Activated T-cell treated with anti-CD3 and anti-CD28 coated beads, Interleukin-2, amount 50 U/mL, for 24 hours (primary cell): ENCODE measurements around the gene FBXW12.
"Not testable (repeated sequence)": the region's sequence is repeated elsewhere in the genome, so short reads cannot be mapped to it uniquely, and the experiment has no call there.

Experiments
- DNase-seq: peaks from one replicate; pipeline ENCODE4 v3.0.0-alpha.2; 2020
- H3K27ac Mint-ChIP-seq: 2 replicates; pipeline ENCODE4 v1.8.0; 2020; ENCODE audit warnings: mild to moderate bottlenecking, mixed read lengths
- H3K27me3 Mint-ChIP-seq: 2 replicates; pipeline ENCODE4 v1.8.0; 2020; ENCODE audit warnings: mixed read lengths
- H3K36me3 Mint-ChIP-seq: 2 replicates; pipeline ENCODE4 v1.8.0; 2020; ENCODE audit warnings: low read depth, mixed read lengths
- H3K4me1 Mint-ChIP-seq: 2 replicates; pipeline ENCODE4 v1.8.0; 2020; ENCODE audit warnings: low read depth, mixed read lengths
- H3K4me3 Mint-ChIP-seq: 2 replicates; pipeline ENCODE4 v1.8.0; 2020; ENCODE audit warnings: mild to moderate bottlenecking, moderate library complexity, mixed read lengths
- H3K9me3 Mint-ChIP-seq: 2 replicates; pipeline ENCODE4 v1.8.0; 2020; ENCODE audit warnings: mixed read lengths

The FBXW12 gene

GRCh38 chr3:48400824-48401433 is 28.9 kb downstream of the FBXW12 start:
- Mint-ChIP-seq H3K27ac (no peak overlapping the region), H3K4me1 (no peaks in the 10 kb centered on the region), H3K36me3 (no peaks in the 10 kb centered on the region)

GRCh38 chr3:48401434-48401901 is 29.4 kb downstream of the FBXW12 start:
- DNase-seq, H3K27ac Mint-ChIP-seq, H3K36me3 Mint-ChIP-seq, H3K4me3 Mint-ChIP-seq, H3K27me3 Mint-ChIP-seq, H3K4me1 Mint-ChIP-seq, H3K9me3 Mint-ChIP-seq: not testable (repeated sequence)

More at GRCh38 chr3:48400824-48401433, 28.9 kb downstream of the FBXW12 start:
- Mint-ChIP-seq H3K9me3 (no peaks in the 10 kb centered on the region), H3K4me3 (no peak overlapping the region), H3K27me3 (no peaks in the 10 kb centered on the region)
- peak; percentile 60 for DNase-seq

- Mint-ChIP-seq H3K4me3 (no peak overlapping the region), H3K4me1 (no peaks in the 10 kb centered on the region), H3K9me3 (no peaks in the 10 kb centered on the region), H3K27ac (no peak overlapping the region), H3K36me3 (no peaks in the 10 kb centered on the region), H3K27me3 (no peaks in the 10 kb centered on the region)
- DNase-seq = no peak
Measured at GRCh38 chr3:48402281-48402732, 30.3 kb downstream of the FBXW12 start.

GRCh38 chr3:48402907-48403306 is 30.9 kb downstream of the FBXW12 start:
- Mint-ChIP-seq H3K27ac (no peak overlapping the region), H3K9me3 (no peaks in the 10 kb centered on the region), H3K4me1 (no peaks in the 10 kb centered on the region), H3K36me3 (no peaks in the 10 kb centered on the region), H3K4me3 (no peak overlapping the region), H3K27me3 (no peaks in the 10 kb centered on the region)
- no peak for DNase-seq

- no peak overlapping the region for H3K27ac Mint-ChIP-seq
- no peaks in the 10 kb centered on the region for H3K36me3 Mint-ChIP-seq
- no peak overlapping the region for H3K4me3 Mint-ChIP-seq
- no peaks in the 10 kb centered on the region for H3K9me3 Mint-ChIP-seq
- H3K4me1 Mint-ChIP-seq = no peaks in the 10 kb centered on the region
- H3K27me3 Mint-ChIP-seq = no peaks in the 10 kb centered on the region
- DNase-seq = peak; percentile 19
Measured at GRCh38 chr3:48403533-48404439, 31.8 kb downstream of the FBXW12 start.

- DNase-seq = peak; percentile 20
- no peaks in the 10 kb centered on the region for H3K27me3 Mint-ChIP-seq
- no peak overlapping the region for H3K4me3 Mint-ChIP-seq
- H3K4me1 Mint-ChIP-seq = no peaks in the 10 kb centered on the region
- no peaks in the 10 kb centered on the region for H3K9me3 Mint-ChIP-seq
- no peak overlapping the region for H3K27ac Mint-ChIP-seq
- H3K36me3 Mint-ChIP-seq = no peaks in the 10 kb centered on the region
Measured at GRCh38 chr3:48404440-48405342, 32.7 kb downstream of the FBXW12 start.

- Mint-ChIP-seq H3K36me3 (no peaks in the 10 kb centered on the region), H3K27ac (no peak overlapping the region), H3K27me3 (no peaks in the 10 kb centered on the region), H3K9me3 (no peaks in the 10 kb centered on the region), H3K4me1 (no peaks in the 10 kb centered on the region), H3K4me3 (no peak overlapping the region)
- DNase-seq = peak; percentile 22
Measured at GRCh38 chr3:48405343-48405881, 33.4 kb downstream of the FBXW12 start.

GRCh38 chr3:48405971-48406370 is 34.0 kb downstream of the FBXW12 start:
- no peaks in the 10 kb centered on the region for H3K36me3 Mint-ChIP-seq
- no peak overlapping the region for H3K4me3 Mint-ChIP-seq
- no peaks in the 10 kb centered on the region for H3K9me3 Mint-ChIP-seq
- H3K4me1 Mint-ChIP-seq = no peaks in the 10 kb centered on the region
- DNase-seq = peak; percentile 17
- H3K27me3 Mint-ChIP-seq = no peaks in the 10 kb centered on the region
- H3K27ac Mint-ChIP-seq = no peak overlapping the region

GRCh38 chr3:48406443-48407431 is 34.7 kb downstream of the FBXW12 start:
- H3K27me3 Mint-ChIP-seq = no peaks in the 10 kb centered on the region
- peak; percentile 17 for DNase-seq
- no peak overlapping the region for H3K4me3 Mint-ChIP-seq
- no peaks in the 10 kb centered on the region for H3K4me1 Mint-ChIP-seq
- H3K36me3 Mint-ChIP-seq = no peaks in the 10 kb centered on the region
- H3K27ac Mint-ChIP-seq = no peak overlapping the region
- H3K9me3 Mint-ChIP-seq = no peaks in the 10 kb centered on the region

- Mint-ChIP-seq H3K27ac (no peak overlapping the region), H3K9me3 (no peaks in the 10 kb centered on the region), H3K4me3 (no peak overlapping the region), H3K27me3 (no peaks in the 10 kb centered on the region), H3K36me3 (no peaks in the 10 kb centered on the region), H3K4me1 (no peaks in the 10 kb centered on the region)
- peak; percentile 8 for DNase-seq
Measured at GRCh38 chr3:48407542-48408099, 35.6 kb downstream of the FBXW12 start.

- Mint-ChIP-seq H3K4me3 (no peak overlapping the region), H3K9me3 (no peaks in the 10 kb centered on the region), H3K4me1 (no peaks in the 10 kb centered on the region), H3K27ac (no peak overlapping the region), H3K36me3 (no peaks in the 10 kb centered on the region), H3K27me3 (no peaks in the 10 kb centered on the region)
- peak; percentile 23 for DNase-seq
Measured at GRCh38 chr3:48408823-48409281, 36.8 kb downstream of the FBXW12 start.

- H3K4me1 Mint-ChIP-seq = no peaks in the 10 kb centered on the region
- H3K4me3 Mint-ChIP-seq = no peak overlapping the region
- no peak for DNase-seq
- no peak overlapping the region for H3K27ac Mint-ChIP-seq
- H3K27me3 Mint-ChIP-seq = no peaks in the 10 kb centered on the region
- no peaks in the 10 kb centered on the region for H3K36me3 Mint-ChIP-seq
- no peaks in the 10 kb centered on the region for H3K9me3 Mint-ChIP-seq
Measured at GRCh38 chr3:48409291-48410201, 37.5 kb downstream of the FBXW12 start.
